CD4-positive, CD25-positive, alpha-beta regulatory T cell (primary cell): Measurements from ENCODE around the gene NAPG. TPM values are rescaled to one million over a fixed set of nuclear protein-coding genes. Genes with fewer than 3 reads are reported as not detected.
"Not testable (repeated sequence)": the region's sequence is repeated elsewhere in the genome, so short reads cannot be mapped to it uniquely, and the experiment has no call there.

ENCODE experiments used
- ATAC-seq, 2 donors: fragments of 150-1000 bp; cut with Tn5 transposase; one replicate each; pipeline ENCODE4 v1.10.0; 2021; ENCODE audit warnings: low read depth in 2 of 2, moderate number of reproducible peaks in 2 of 2, moderate library complexity in 1 of 2
- DNase-seq, 3 donors: peaks; one replicate each; pipeline versions ENCODE4 v3.0.0 to v3.0.0-alpha.2; 2012 to 2022; ENCODE audit warnings: mixed read lengths in 1 of 3
- H3K27ac ChIP-seq: one replicate; pipeline ENCODE4 v1.7.0; 2013; ENCODE audit warnings: mild to moderate bottlenecking, low read length; ENCODE audit not compliant: insufficient read depth, poor library complexity, severe bottlenecking
- H3K27me3 ChIP-seq: one replicate; pipeline ENCODE4 v1.7.0; 2013; ENCODE audit warnings: low read length; ENCODE audit not compliant: control insufficient read depth, insufficient read depth
- H3K36me3 ChIP-seq: one replicate; pipeline ENCODE4 v1.7.0; 2013; ENCODE audit warnings: mild to moderate bottlenecking, low read length, moderate library complexity; ENCODE audit not compliant: control insufficient read depth, insufficient read depth
- H3K4me1 ChIP-seq: 2 replicates; pipeline ENCODE4 v1.7.0; 2013; ENCODE audit warnings: mild to moderate bottlenecking, low read length; ENCODE audit not compliant: insufficient read depth, control insufficient read depth, poor library complexity, severe bottlenecking
- H3K4me3 ChIP-seq: one replicate; pipeline ENCODE4 v1.7.0; 2013; ENCODE audit warnings: low read depth, mild to moderate bottlenecking, low read length, moderate library complexity
- H3K9me3 ChIP-seq, 2 experiments: 1 replicate in 1 of 2; 2 replicates in 1 of 2; pipeline ENCODE4 v1.7.0; 2013; ENCODE audit warnings: low read length in 2 of 2, mild to moderate bottlenecking in 1 of 2, moderate library complexity in 1 of 2; ENCODE audit not compliant: control insufficient read depth in 2 of 2
- H3K27ac Mint-ChIP-seq, 3 donors: one replicate each; pipeline ENCODE4 v1.8.0; 2020 to 2022; ENCODE audit warnings: mild to moderate bottlenecking in 3 of 3, mixed read lengths in 3 of 3, moderate library complexity in 2 of 3
- H3K27me3 Mint-ChIP-seq: one replicate; pipeline ENCODE4 v1.8.0; 2022; ENCODE audit warnings: mild to moderate bottlenecking, mixed read lengths
- H3K36me3 Mint-ChIP-seq: one replicate; pipeline ENCODE4 v1.8.0; 2020; ENCODE audit warnings: mixed read lengths
- H3K4me1 Mint-ChIP-seq, 4 donors: one replicate each; pipeline ENCODE4 v1.8.0; 2020 to 2022; ENCODE audit warnings: mixed read lengths in 4 of 4, mild to moderate bottlenecking in 1 of 4
- H3K4me3 Mint-ChIP-seq, 4 donors: one replicate each; pipeline ENCODE4 v1.8.0; 2020 to 2022; ENCODE audit warnings: mild to moderate bottlenecking in 4 of 4, mixed read lengths in 4 of 4, moderate library complexity in 3 of 4
- H3K9me3 Mint-ChIP-seq, 7 donors: one replicate each; pipeline ENCODE4 v1.8.0; 2020 to 2022; ENCODE audit warnings: mixed read lengths in 7 of 7, mild to moderate bottlenecking in 3 of 7, moderate library complexity in 2 of 7
- polyA plus RNA-seq, 4 donors: library from polyadenylated mRNA; unstranded; fragments of 300-500 nt; fragmentation: Illumina TruSeq; gene quantifications; one replicate each; pipeline ENCODE4 v1.2.3, GENCODE V29; 2021
- total RNA-seq: library from RNA; stranded (reverse); gene quantifications from one replicate; pipeline ENCODE4 v1.2.3, GENCODE V29; 2022

Gene NAPG
- total and polyA plus RNA-seq, 5 donors from 2014 or later: 11.5 to 36.9 (median 14.6) TPM

DNA sequence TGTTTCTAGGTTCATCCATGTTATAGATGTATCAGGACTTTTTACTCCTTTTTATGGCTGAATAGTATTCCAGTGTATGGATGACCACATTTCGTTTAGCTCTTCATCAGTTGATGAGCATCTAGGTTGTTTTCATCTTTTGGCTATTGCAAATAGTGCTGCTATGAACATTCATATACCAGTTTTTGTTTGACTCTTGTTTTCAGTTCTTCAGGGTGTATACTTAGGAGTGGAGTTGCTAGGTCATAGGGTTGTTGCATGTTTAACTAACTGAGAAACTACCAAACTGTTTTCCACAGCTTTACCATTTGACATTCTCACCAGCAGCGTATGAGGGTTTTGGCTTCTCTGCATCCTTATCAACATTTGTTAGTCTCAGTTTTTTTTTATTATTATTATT lies 25.8 kb upstream of the NAPG start:
- DNase-seq (no peak), ATAC-seq (no peak)
- Mint-ChIP-seq H3K36me3 (no peaks in the 10 kb centered on the region), H3K27me3 (peaks cover 23% of the 10 kb centered on the region), H3K4me3 (no peak overlapping the region), H3K4me1 (peaks cover 0 to 2% (median under 1%) of the 10 kb centered on the region in 4 donors), H3K27ac (no peak overlapping the region), H3K9me3 (peaks cover 0 to 6% (median 0%) of the 10 kb centered on the region in 7 donors)
- Histone ChIP-seq H3K36me3 (no peaks in the 10 kb centered on the region), H3K4me1 (no peaks in the 10 kb centered on the region), H3K4me3 (no peak overlapping the region), H3K27me3 (no peaks in the 10 kb centered on the region), H3K27ac (no peak overlapping the region), H3K9me3 (peaks cover 0 to 5% of the 10 kb centered on the region in 2 experiments)

DNA sequence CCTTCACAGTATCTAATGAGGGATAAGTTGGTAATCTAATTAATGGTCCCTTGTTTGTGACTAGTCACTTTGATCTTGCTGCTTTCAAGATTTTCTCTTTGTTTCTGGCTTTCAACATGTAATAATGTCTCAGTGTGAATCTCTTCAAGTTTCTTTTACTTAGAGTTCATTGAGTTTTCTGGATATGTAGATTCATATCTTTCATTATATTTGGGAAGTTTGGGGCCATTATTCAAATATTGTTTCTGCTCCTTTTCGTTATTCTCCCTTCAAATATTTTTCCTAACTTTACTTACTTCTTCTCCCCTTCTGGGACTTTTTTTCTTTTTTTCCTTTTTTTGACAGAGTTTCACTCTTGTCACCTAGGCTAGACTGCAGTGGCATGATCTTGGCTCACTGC lies 21.1 kb upstream of the NAPG start:
- peaks cover 9% of the 10 kb centered on the region for H3K27me3 Mint-ChIP-seq
- H3K27ac Mint-ChIP-seq: peak overlapping the region in 1 of 3 donors; percentile 48
- H3K4me3 Mint-ChIP-seq: no peak overlapping the region
- H3K27ac ChIP-seq: no peak overlapping the region
- no peak for DNase-seq
- H3K4me1 Mint-ChIP-seq: no peaks in the 10 kb centered on the region
- no peaks in the 10 kb centered on the region for H3K36me3 Mint-ChIP-seq
- no peaks in the 10 kb centered on the region for H3K36me3 ChIP-seq
- ATAC-seq: no peak
- no peak overlapping the region for H3K4me3 ChIP-seq
- H3K4me1 ChIP-seq: no peaks in the 10 kb centered on the region
- H3K27me3 ChIP-seq: no peaks in the 10 kb centered on the region
- peaks cover 7 to 9% of the 10 kb centered on the region in 2 experiments for H3K9me3 ChIP-seq
- H3K9me3 Mint-ChIP-seq: peaks cover 0 to 19% (median 4%) of the 10 kb centered on the region in 7 donors

DNA sequence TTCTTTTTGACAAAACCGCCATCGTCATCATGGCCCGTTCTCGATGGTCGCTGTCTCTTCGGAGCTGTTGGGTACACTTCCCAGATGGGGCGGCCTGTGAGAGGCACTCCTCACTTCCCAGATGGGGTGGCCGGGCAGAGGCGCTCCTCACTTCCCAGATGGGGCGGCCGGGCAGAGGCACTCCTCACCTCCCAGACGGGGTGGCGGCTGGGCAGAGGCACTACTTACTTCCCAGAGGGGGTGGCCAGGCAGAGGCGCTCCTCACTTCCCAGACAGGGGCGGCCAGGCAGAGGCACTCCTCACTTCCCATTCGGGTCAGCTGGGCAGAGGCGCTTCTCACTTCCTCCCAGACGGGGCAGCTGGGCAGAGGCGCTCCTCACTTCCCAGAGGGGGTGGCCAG lies 19.9 kb upstream of the NAPG start:
- H3K27ac Mint-ChIP-seq, H3K4me1 Mint-ChIP-seq, H3K36me3 Mint-ChIP-seq, ATAC-seq, H3K9me3 ChIP-seq, H3K4me3 Mint-ChIP-seq, H3K27me3 Mint-ChIP-seq, DNase-seq, H3K27ac ChIP-seq, H3K27me3 ChIP-seq, H3K36me3 ChIP-seq, H3K4me1 ChIP-seq, H3K4me3 ChIP-seq: not testable (repeated sequence)
- peaks cover 0 to 19% (median 4%) of the 10 kb centered on the region in 7 donors for H3K9me3 Mint-ChIP-seq

DNA sequence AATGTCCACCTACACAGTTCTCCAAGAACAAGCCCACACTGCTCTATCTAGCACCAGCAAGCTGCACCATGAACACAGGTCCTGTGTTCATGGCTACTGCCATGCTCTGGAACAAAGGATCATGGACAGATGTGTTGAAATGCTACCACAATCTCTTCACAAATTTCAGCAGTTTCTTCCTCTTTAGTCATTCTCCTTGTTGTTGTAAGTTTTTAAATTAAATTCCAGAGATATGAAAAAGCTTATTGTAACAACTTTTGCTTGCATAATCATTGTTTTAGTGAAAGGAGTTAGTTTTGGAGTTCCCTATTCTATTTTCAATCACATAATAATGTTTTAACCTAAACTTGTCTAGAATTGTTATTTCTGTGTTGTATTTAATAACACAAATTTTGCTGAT lies 17.2 kb upstream of the NAPG start:
- Histone ChIP-seq H3K36me3 (no peaks in the 10 kb centered on the region), H3K9me3 (peaks cover 7 to 9% of the 10 kb centered on the region in 2 experiments), H3K4me3 (no peak overlapping the region), H3K4me1 (no peaks in the 10 kb centered on the region), H3K27ac (no peak overlapping the region), H3K27me3 (peaks cover 6% of the 10 kb centered on the region)
- Mint-ChIP-seq H3K4me3 (no peak overlapping the region), H3K36me3 (no peaks in the 10 kb centered on the region), H3K27me3 (peaks cover 11% of the 10 kb centered on the region), H3K4me1 (no peaks in the 10 kb centered on the region), H3K9me3 (peaks cover 0 to 19% (median 5%) of the 10 kb centered on the region in 7 donors), H3K27ac (no peak overlapping the region)
- DNase-seq: no peak
- ATAC-seq: no peak

DNA sequence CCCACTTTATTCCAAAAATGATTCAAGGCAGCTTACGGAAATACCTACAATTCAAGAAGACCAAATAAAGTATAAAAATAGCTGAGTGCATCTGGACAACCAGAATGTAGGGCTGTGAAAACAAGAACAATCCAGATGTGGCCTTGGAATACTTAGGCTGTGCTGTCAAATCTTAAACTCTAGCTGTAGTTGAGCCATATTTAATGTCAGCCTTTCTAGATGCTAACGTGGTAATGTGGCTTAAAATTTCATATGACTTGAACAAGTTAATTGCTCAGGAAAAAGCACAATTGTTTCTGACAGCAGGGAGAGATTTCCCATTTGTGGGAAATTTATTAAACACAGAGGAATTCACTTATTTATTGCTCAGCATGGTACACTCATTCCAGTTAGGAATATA lies 14.6 kb upstream of the NAPG start:
- no peak overlapping the region for H3K4me3 Mint-ChIP-seq

DNA sequence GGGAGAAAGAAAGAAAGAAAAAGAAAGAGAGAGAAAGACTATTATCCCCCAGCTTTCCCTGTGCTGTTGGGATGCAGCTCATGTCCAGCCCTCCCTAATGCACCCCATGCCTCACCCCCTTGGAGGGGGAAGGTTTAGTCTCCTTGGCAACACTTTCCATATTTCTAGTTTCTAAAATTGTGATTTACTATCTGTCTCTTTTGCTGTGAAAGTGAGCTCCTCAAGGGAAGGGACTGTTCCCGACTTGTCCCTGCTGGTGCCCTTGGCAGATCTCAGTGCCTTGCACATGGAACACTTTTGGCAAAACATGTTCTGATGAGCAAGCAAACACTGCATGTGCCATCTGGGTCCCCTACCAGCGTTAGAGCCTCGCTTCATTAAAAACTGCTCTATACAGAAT lies 11.7 kb upstream of the NAPG start:
- Mint-ChIP-seq H3K27ac (no peak overlapping the region), H3K27me3 (peaks cover 33% of the 10 kb centered on the region), H3K4me1 (no peaks in the 10 kb centered on the region), H3K4me3 (no peak overlapping the region), H3K9me3 (peaks cover 0 to 10% (median 3%) of the 10 kb centered on the region in 7 donors), H3K36me3 (no peaks in the 10 kb centered on the region)
- no peak overlapping the region for H3K4me3 ChIP-seq
- DNase-seq (no peak), ATAC-seq (no peak)
- H3K9me3 ChIP-seq: peaks cover 0 to 2% of the 10 kb centered on the region in 2 experiments
- no peaks in the 10 kb centered on the region for H3K36me3 ChIP-seq
- no peaks in the 10 kb centered on the region for H3K4me1 ChIP-seq
- no peak overlapping the region for H3K27ac ChIP-seq
- H3K27me3 ChIP-seq: peaks cover 21% of the 10 kb centered on the region

More for the DNA sequence above, 14.6 kb upstream of the NAPG start:
- Histone ChIP-seq H3K4me1 (no peaks in the 10 kb centered on the region), H3K4me3 (no peak overlapping the region), H3K27me3 (peaks cover 13% of the 10 kb centered on the region), H3K27ac (no peak overlapping the region), H3K9me3 (peaks cover 2 to 9% of the 10 kb centered on the region in 2 experiments), H3K36me3 (no peaks in the 10 kb centered on the region)
- Mint-ChIP-seq H3K9me3 (peaks cover 0 to 15% (median 5%) of the 10 kb centered on the region in 7 donors), H3K4me1 (no peaks in the 10 kb centered on the region), H3K36me3 (no peaks in the 10 kb centered on the region), H3K27me3 (peaks cover 14% of the 10 kb centered on the region), H3K27ac (no peak overlapping the region)
- DNase-seq (no peak), ATAC-seq (no peak)

DNA sequence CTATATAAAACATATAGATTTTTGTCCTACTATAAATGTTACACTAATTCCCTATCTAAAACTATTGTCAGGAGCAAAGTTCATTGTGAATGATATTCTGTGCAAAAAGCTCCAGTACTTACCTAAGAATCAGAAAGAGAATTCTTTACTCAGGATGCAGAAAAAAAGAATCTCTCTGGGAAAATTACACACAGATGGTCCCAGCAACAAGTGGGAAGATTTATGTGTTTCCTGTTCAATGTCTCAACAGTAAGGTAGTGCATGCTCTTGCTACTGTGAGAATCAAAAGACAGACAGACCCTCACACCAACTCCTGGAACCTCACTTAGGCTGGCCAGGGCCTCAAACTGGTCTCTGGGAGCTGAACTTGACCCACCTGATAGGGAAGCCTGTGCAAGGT lies 11.2 kb upstream of the NAPG start:
- Mint-ChIP-seq H3K27ac (no peak overlapping the region), H3K4me3 (no peak overlapping the region), H3K9me3 (peaks cover 0 to 10% (median 3%) of the 10 kb centered on the region in 7 donors), H3K36me3 (no peaks in the 10 kb centered on the region), H3K27me3 (peaks cover 39% of the 10 kb centered on the region), H3K4me1 (no peaks in the 10 kb centered on the region)
- no peaks in the 10 kb centered on the region for H3K4me1 ChIP-seq
- H3K27me3 ChIP-seq: peaks cover 25% of the 10 kb centered on the region
- no peaks in the 10 kb centered on the region for H3K9me3 ChIP-seq
- no peak for ATAC-seq
- H3K4me3 ChIP-seq: no peak overlapping the region
- H3K36me3 ChIP-seq: no peaks in the 10 kb centered on the region
- DNase-seq: no peak
- no peak overlapping the region for H3K27ac ChIP-seq

DNA sequence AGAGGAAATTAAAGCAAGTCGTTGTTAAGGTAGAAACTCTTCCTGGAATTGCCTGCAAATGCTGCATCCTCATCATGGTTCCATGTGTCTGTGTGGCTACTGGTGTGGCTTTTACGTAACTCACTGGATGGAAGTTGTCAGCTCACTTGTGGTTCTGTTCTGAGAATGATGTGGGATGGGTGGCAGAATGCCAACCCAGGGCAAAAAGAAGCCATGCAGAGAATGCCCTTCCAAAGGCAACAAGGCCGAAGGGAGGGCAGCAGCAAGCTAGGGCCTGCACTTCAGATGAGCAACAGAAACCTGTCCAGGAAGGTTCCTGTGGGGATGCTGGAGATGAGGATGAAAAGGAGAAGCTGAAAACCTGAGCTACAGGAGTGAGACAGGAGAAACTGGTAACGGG lies 10.4 kb upstream of the NAPG start:
- H3K27ac Mint-ChIP-seq: no peak overlapping the region
- ATAC-seq: no peak
- H3K4me3 ChIP-seq: no peak overlapping the region
- peaks cover 29% of the 10 kb centered on the region for H3K27me3 ChIP-seq
- no peaks in the 10 kb centered on the region for H3K36me3 ChIP-seq
- peaks cover 6% of the 10 kb centered on the region for H3K4me1 ChIP-seq
- no peaks in the 10 kb centered on the region for H3K9me3 ChIP-seq
- H3K4me3 Mint-ChIP-seq: no peak overlapping the region
- H3K4me1 Mint-ChIP-seq: peaks cover 0 to 7% (median 3%) of the 10 kb centered on the region in 4 donors
- DNase-seq: no peak
- H3K9me3 Mint-ChIP-seq: peaks cover 0 to 10% (median 3%) of the 10 kb centered on the region in 7 donors
- peaks cover 46% of the 10 kb centered on the region for H3K27me3 Mint-ChIP-seq
- no peak overlapping the region for H3K27ac ChIP-seq
- H3K36me3 Mint-ChIP-seq: no peaks in the 10 kb centered on the region
